Measurements from ENCODE around the gene SLC2A13.
A peak's percentile ranks its signal among the peaks of the same experiment; 100 is the strongest.

Gene SLC2A13

GRCh38 chr12:40044396-40044795 is 61.5 kb downstream of the SLC2A13 start (continued):
- no peak for TF ChIP-seq ZBTB49 (tag by site-specific recombination; IDR thresholded peaks at IDR 0.05; ENCODE audit: low read depth)
- TF ChIP-seq ZNF837 (tag by site-specific recombination; IDR thresholded peaks at IDR 0.05), result no peak
- TF ChIP-seq REST (tag by site-specific recombination; IDR thresholded peaks at IDR 0.05), result no peak
- TF ChIP-seq ZNF544 (tag by site-specific recombination; IDR thresholded peaks at IDR 0.05), result no peak

- ChIA-PET POLR2A (no interaction called here), CTCF (no interaction called here)
- Histone ChIP-seq H3K4me3 (ENCODE audit: low read depth, low read length) (no peak overlapping the region), H3K4me1 (ENCODE audit: control insufficient read depth, insufficient read depth, low read length) (no peaks in the 10 kb centered on the region), H3K36me3 (ENCODE audit: control insufficient read depth in 2 of 2, insufficient read depth in 1 of 2, low read length in 2 of 2) (no peaks in the 10 kb centered on the region; a peak in 1 of 3 replicates), H3K9me3 (ENCODE audit: control insufficient read depth, insufficient read depth, low read depth, low read length) (no peaks in the 10 kb centered on the region), H3K27ac (ENCODE audit: extremely low read depth, low read depth, low read length) (no peak overlapping the region)
- no peak for TF ChIP-seq ZNF670 (tag by site-specific recombination; IDR thresholded peaks at IDR 0.05; ENCODE audit: low read depth)
- TF ChIP-seq SCRT2 (tag by site-specific recombination; IDR thresholded peaks at IDR 0.05), result no peak
These were observed 66.3 kb downstream of the SLC2A13 start for GRCh38 chr12:40039598-40039997.

- TF ChIP-seq PRDM1 (tag by site-specific recombination; IDR thresholded peaks at IDR 0.05), result peak; percentile 100
- no peak for TF ChIP-seq HOXC10 (CRISPR knock-in tag; IDR thresholded peaks at IDR 0.05)
- TF ChIP-seq ZNF274 (IDR thresholded peaks at IDR 0.05; ENCODE audit: low read length), result no peak
- TF ChIP-seq ZNF274 (tag by site-specific recombination; IDR thresholded peaks at IDR 0.05; ENCODE audit: borderline replicate concordance), result no peak
- Histone ChIP-seq H3K4me3 (ENCODE audit: low read depth, low read length) (no peak overlapping the region), H3K27ac (ENCODE audit: extremely low read depth, low read depth, low read length) (no peak overlapping the region), H3K9me3 (ENCODE audit: control insufficient read depth, insufficient read depth, low read depth, low read length) (no peaks in the 10 kb centered on the region), H3K4me1 (ENCODE audit: control insufficient read depth, insufficient read depth, low read length) (no peaks in the 10 kb centered on the region), H3K36me3 (ENCODE audit: control insufficient read depth in 2 of 2, insufficient read depth in 1 of 2, low read length in 2 of 2) (no peaks in the 10 kb centered on the region; a peak in 1 of 3 replicates)
- POLR2A ChIA-PET, result no interaction called here
- CTCF ChIA-PET, result no interaction called here
These were observed 67.3 kb downstream of the SLC2A13 start for GRCh38 chr12:40038619-40039018.

- POLR2A ChIA-PET, result no interaction called here
- H3K4me1 ChIP-seq (ENCODE audit: control insufficient read depth, insufficient read depth, low read length), result no peaks in the 10 kb centered on the region
- no peaks in the 10 kb centered on the region for H3K9me3 ChIP-seq (ENCODE audit: control insufficient read depth, insufficient read depth, low read depth, low read length)
- H3K27ac ChIP-seq (ENCODE audit: extremely low read depth, low read depth, low read length), result no peak overlapping the region
- no peak overlapping the region for H3K4me3 ChIP-seq (ENCODE audit: low read depth, low read length)
- H3K36me3 ChIP-seq (ENCODE audit: control insufficient read depth in 2 of 2, insufficient read depth in 1 of 2, low read length in 2 of 2), result no peaks in the 10 kb centered on the region; a peak in 1 of 3 replicates
- CTCF ChIA-PET, result interaction anchor here (0.6 to 1.1 kb wide), 2 partner anchors 73 to 128 kb away, joined by 3 to 5 read pairs; no protein-coding TSS in a partner anchor
- TF ChIP-seq ZNF174 (tag by site-specific recombination; IDR thresholded peaks at IDR 0.05), result no peak
- no peak for TF ChIP-seq ZNF48 (tag by site-specific recombination; IDR thresholded peaks at IDR 0.05)
- TF ChIP-seq ZNF600 (tag by site-specific recombination; IDR thresholded peaks at IDR 0.05), result no peak
- TF ChIP-seq KLF17 (tag by site-specific recombination; IDR thresholded peaks at IDR 0.05), result no peak
- no peak for TF ChIP-seq MEIS1 (CRISPR knock-in tag; IDR thresholded peaks at IDR 0.05; ENCODE audit: borderline replicate concordance)
- no peak for TF ChIP-seq HIC1 (tag by site-specific recombination; IDR thresholded peaks at IDR 0.05)
- TF ChIP-seq ZNF610 (tag by site-specific recombination; IDR thresholded peaks at IDR 0.05; ENCODE audit: borderline replicate concordance), result no peak
- no peak for TF ChIP-seq ZIC2 (tag by site-specific recombination; IDR thresholded peaks at IDR 0.05)
- no peak for TF ChIP-seq OVOL3 (tag by site-specific recombination; IDR thresholded peaks at IDR 0.05)
- no peak for TF ChIP-seq KLF7 (tag by site-specific recombination; IDR thresholded peaks at IDR 0.05; ENCODE audit: borderline replicate concordance)
- TF ChIP-seq ZNF645 (tag by site-specific recombination; IDR thresholded peaks at IDR 0.05), result no peak
These were observed 71.2 kb downstream of the SLC2A13 start for GRCh38 chr12:40034712-40035111.

Measured in HEK293 (cell line).